Measurements from ENCODE around the gene MAEA. TPM values are rescaled to one million over a fixed set of nuclear protein-coding genes. Genes with fewer than 3 reads are reported as not detected.

Gene MAEA
- total RNA-seq, 1 donor from 2014 or later: 103 TPM

DNA sequence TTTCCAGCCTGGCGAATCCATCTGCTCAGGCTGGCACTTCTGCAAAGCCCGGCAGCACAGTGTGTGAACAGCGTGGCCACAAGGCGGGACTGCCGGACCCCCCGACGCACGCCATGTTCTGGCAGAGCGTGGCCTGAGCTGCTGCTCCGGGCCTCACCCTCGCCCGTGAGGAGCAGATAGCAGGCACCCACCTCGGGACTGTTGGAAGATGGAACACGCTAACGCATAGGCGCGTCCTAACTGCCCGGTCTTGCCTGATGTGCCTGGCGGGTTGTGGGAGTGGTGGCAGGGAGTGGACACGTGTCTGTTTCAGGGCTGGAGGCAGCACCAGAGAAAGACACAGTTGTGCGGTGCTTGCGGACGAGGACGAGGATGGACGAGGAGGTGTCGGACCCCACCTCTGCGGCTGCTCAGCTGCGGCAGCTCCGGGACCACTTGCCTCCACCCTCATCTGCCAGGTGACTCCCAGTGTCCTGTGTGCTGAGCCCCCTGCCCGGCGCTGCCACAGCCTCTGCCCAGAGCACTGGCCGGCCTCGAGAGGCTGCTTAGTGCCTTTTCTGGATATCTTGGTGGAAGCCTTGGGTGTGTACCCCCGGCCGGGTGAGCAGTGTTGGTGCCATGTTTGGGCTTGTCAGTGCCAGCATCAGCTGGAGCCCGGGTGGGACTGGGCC, 85.5 kb downstream of the MAEA start:
- no peaks in the 10 kb centered on the region for H3K4me1 ChIP-seq
- no peak for DNase-seq (ENCODE audit: extremely low spot score in 2 of 2)
- no peak for TF ChIP-seq POLR2A (IDR thresholded peaks at IDR 0.05)
- TF ChIP-seq CTCF (IDR thresholded peaks at IDR 0.05): no peak
- no peak for TF ChIP-seq POLR2AphosphoS5 (IDR thresholded peaks at IDR 0.05; ENCODE audit: insufficient read depth in 1 of 2, low read depth in 1 of 2)
- H3K9me3 ChIP-seq: no peaks in the 10 kb centered on the region
- no peaks in the 10 kb centered on the region for H3K36me3 ChIP-seq
- intact Hi-C loops (cut with DNase I): no loop called here
- H3K4me3 ChIP-seq: no peak overlapping the region
- H3K27me3 ChIP-seq: no peaks in the 10 kb centered on the region
- no peak overlapping the region for H3K27ac ChIP-seq

GRCh38 chr4:1375761-1376322, 86.2 kb downstream of the MAEA start:
- intact Hi-C loops (cut with DNase I): no loop called here
- DNase-seq (ENCODE audit: extremely low spot score in 2 of 2): no peak
- Histone ChIP-seq H3K9me3 (no peaks in the 10 kb centered on the region), H3K4me1 (no peaks in the 10 kb centered on the region), H3K27me3 (no peaks in the 10 kb centered on the region), H3K27ac (no peak overlapping the region), H3K36me3 (no peaks in the 10 kb centered on the region), H3K4me3 (no peak overlapping the region)
- no peak for TF ChIP-seq CTCF (IDR thresholded peaks at IDR 0.05)
- no peak for TF ChIP-seq POLR2AphosphoS5 (IDR thresholded peaks at IDR 0.05; ENCODE audit: insufficient read depth in 1 of 2, low read depth in 1 of 2)
- TF ChIP-seq POLR2A (IDR thresholded peaks at IDR 0.05): no peak

DNA sequence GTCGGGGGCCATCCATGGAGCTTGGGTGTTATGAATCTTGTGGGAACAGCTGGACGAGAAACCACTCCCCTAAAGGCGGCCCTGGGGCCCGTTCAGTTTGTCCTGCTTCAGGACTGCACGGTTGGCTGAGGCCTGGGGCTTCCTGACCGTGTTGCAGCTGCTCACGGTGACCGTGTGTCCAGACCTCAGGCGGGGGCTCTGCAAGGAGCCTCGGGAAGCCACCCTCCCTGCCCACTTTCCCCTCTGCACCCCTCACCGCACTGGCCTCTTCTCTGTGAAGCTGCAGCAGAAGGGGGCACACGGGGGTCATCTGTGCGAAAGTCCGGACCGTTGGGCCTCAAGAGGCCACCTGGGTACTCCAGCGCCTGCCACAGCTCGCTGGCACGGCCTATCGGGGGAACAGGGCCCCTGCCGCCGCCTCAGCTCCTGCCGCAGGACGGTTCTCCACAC, 86.7 kb downstream of the MAEA start:
- H3K27me3 ChIP-seq: no peaks in the 10 kb centered on the region
- H3K36me3 ChIP-seq: no peaks in the 10 kb centered on the region
- H3K4me1 ChIP-seq: no peaks in the 10 kb centered on the region
- no peak for DNase-seq (ENCODE audit: extremely low spot score in 2 of 2)
- no peak overlapping the region for H3K4me3 ChIP-seq
- intact Hi-C loops (cut with DNase I): no loop called here
- H3K9me3 ChIP-seq: no peaks in the 10 kb centered on the region
- no peak overlapping the region for H3K27ac ChIP-seq
- no peak for TF ChIP-seq CTCF (IDR thresholded peaks at IDR 0.05)
- TF ChIP-seq POLR2AphosphoS5 (IDR thresholded peaks at IDR 0.05; ENCODE audit: insufficient read depth in 1 of 2, low read depth in 1 of 2): no peak
- no peak for TF ChIP-seq POLR2A (IDR thresholded peaks at IDR 0.05)

DNA sequence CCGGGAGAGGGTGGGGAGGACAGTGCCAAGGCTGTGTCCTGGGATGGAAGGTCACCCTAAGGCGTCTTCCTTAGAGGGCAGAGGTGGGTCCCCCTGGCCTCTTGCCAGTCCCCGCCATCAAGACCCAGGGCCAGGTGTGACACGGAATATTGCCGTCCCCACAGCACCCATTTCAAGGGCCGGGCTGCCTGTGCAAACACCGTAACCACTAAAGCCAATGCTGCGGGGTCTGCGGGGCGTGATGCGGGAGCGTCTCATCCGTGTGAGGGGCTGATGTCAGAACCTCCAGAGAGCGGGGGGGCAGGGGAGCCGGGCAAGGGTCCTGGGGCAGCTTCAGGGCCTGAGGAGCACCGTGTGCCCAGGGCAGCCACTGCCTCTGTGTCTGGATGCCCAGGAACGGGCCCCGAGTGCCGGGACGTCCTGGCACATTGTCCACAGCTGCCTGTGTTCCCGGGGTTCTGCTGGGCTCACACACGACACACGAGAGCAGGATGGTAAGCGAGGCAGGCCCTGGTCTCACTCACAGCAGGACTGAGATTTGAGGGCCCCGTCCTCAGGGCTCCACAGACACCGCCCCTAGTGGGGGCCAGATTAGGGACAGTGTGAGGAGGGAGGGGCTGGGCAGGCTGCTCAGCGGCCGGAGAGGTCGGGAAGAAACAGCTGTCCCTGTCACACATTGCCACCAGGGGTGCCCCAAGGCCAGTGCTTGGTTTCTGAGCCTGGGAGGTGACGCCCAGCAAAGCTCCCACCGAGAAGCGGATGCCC, 87.3 kb downstream of the MAEA start:
- H3K27me3 ChIP-seq: no peaks in the 10 kb centered on the region
- H3K4me3 ChIP-seq: no peak overlapping the region
- DNase-seq (ENCODE audit: extremely low spot score in 2 of 2): no peak
- intact Hi-C loops (cut with DNase I): no loop called here
- H3K36me3 ChIP-seq: no peaks in the 10 kb centered on the region
- no peak for TF ChIP-seq CTCF (IDR thresholded peaks at IDR 0.05)
- TF ChIP-seq POLR2A (IDR thresholded peaks at IDR 0.05): no peak
- no peak for TF ChIP-seq POLR2AphosphoS5 (IDR thresholded peaks at IDR 0.05; ENCODE audit: insufficient read depth in 1 of 2, low read depth in 1 of 2)
- no peaks in the 10 kb centered on the region for H3K9me3 ChIP-seq
- no peak overlapping the region for H3K27ac ChIP-seq
- H3K4me1 ChIP-seq: no peaks in the 10 kb centered on the region
